Astrocyte (in vitro differentiated cells and primary cell): ENCODE results near the gene PXK. TPM values are rescaled to one million over a fixed set of nuclear protein-coding genes. Genes with fewer than 3 reads are reported as not detected.

Experiments
- DNase-seq: peaks from one replicate; pipeline ENCODE4 v3.0.0-alpha.2; 2010; ENCODE audit warnings: low read depth
- FAIRE-seq: peaks from 2 replicates; lab custom pipeline; 2011; peaks lifted over from hg19 to GRCh38; lab: Jason Lieb, UNC
- H2AFZ ChIP-seq: 2 replicates; pipeline ENCODE4 v1.6.0; 2012; ENCODE audit warnings: low read depth, low read length, inconsistent platforms
- H3K27ac ChIP-seq: 2 replicates; pipeline ENCODE4 v1.5.1; 2011; ENCODE audit warnings: low read depth, low read length, inconsistent platforms
- H3K27me3 ChIP-seq: 2 replicates; pipeline ENCODE4 v1.6.0; 2011; ENCODE audit warnings: low read length, inconsistent platforms; ENCODE audit not compliant: insufficient read depth
- H3K36me3 ChIP-seq: 2 replicates; pipeline ENCODE4 v1.5.1; 2011; ENCODE audit warnings: low read length, inconsistent platforms; ENCODE audit not compliant: insufficient read depth
- H3K4me1 ChIP-seq: 2 replicates; pipeline ENCODE4 v1.5.1; 2011; ENCODE audit warnings: low read length, inconsistent platforms; ENCODE audit not compliant: insufficient read depth
- H3K4me2 ChIP-seq: 2 replicates; pipeline ENCODE4 v1.6.0; 2012; ENCODE audit warnings: low read length, inconsistent platforms
- H3K4me3 ChIP-seq: 2 replicates; pipeline ENCODE4 v1.5.1; 2011; ENCODE audit warnings: low read depth, mild to moderate bottlenecking, low read length, inconsistent platforms; ENCODE audit not compliant: insufficient read depth
- H3K79me2 ChIP-seq: 2 replicates; pipeline ENCODE4 v1.6.0; 2012; ENCODE audit warnings: mild to moderate bottlenecking, low read length, inconsistent platforms; ENCODE audit not compliant: insufficient read depth
- H3K9ac ChIP-seq: 2 replicates; pipeline ENCODE4 v1.6.0; 2012; ENCODE audit warnings: mild to moderate bottlenecking, low read length, inconsistent platforms
- H3K9me3 ChIP-seq: 2 replicates; pipeline ENCODE4 v1.5.1; 2012; ENCODE audit warnings: low read depth, mild to moderate bottlenecking, low read length, inconsistent platforms; ENCODE audit not compliant: insufficient read depth
- H4K20me1 ChIP-seq: 2 replicates; pipeline ENCODE4 v1.6.0; 2012; ENCODE audit warnings: low read length, inconsistent platforms; ENCODE audit not compliant: insufficient read depth
- H3K27ac Mint-ChIP-seq: one replicate; pipeline ENCODE4 v1.8.0; 2021; ENCODE audit warnings: mild to moderate bottlenecking, mixed read lengths; ENCODE audit not compliant: unreplicated experiment
- H3K27me3 Mint-ChIP-seq: one replicate; pipeline ENCODE4 v1.8.0; 2021; ENCODE audit warnings: low read depth, mixed read lengths; ENCODE audit not compliant: unreplicated experiment
- H3K36me3 Mint-ChIP-seq: one replicate; pipeline ENCODE4 v1.8.0; 2021; ENCODE audit warnings: low read depth, mixed read lengths; ENCODE audit not compliant: unreplicated experiment
- H3K4me1 Mint-ChIP-seq: one replicate; pipeline ENCODE4 v1.8.0; 2021; ENCODE audit warnings: low read depth, mixed read lengths; ENCODE audit not compliant: unreplicated experiment
- H3K4me3 Mint-ChIP-seq: one replicate; pipeline ENCODE4 v1.8.0; 2021; ENCODE audit warnings: mild to moderate bottlenecking, moderate library complexity, mixed read lengths; ENCODE audit not compliant: unreplicated experiment
- H3K9me3 Mint-ChIP-seq: one replicate; pipeline ENCODE4 v1.8.0; 2021; ENCODE audit warnings: mild to moderate bottlenecking, mixed read lengths; ENCODE audit not compliant: unreplicated experiment
- EZH2 ChIP-seq: IDR thresholded peaks from 2 replicates; pipeline ENCODE4 v1.6.1; 2012; ENCODE audit warnings: mild to moderate bottlenecking, low read length, inconsistent platforms; ENCODE audit not compliant: insufficient read depth
- total RNA-seq: library from RNA; stranded (reverse); gene quantifications from 2 replicates; pipeline ENCODE4 v1.2.1, GENCODE V29; 2021
- TF ChIP-seq, protein P1 (sequence below): IDR thresholded peaks from 2 replicates; pipeline ENCODE4 v1.5.1; 2011; ENCODE audit warnings: low read depth, mild to moderate bottlenecking, inconsistent platforms, low read length, moderate library complexity; ENCODE audit not compliant: insufficient read depth

Gene PXK
- total RNA-seq, 1 donor from 2014 or later = 10.5 TPM

DNA sequence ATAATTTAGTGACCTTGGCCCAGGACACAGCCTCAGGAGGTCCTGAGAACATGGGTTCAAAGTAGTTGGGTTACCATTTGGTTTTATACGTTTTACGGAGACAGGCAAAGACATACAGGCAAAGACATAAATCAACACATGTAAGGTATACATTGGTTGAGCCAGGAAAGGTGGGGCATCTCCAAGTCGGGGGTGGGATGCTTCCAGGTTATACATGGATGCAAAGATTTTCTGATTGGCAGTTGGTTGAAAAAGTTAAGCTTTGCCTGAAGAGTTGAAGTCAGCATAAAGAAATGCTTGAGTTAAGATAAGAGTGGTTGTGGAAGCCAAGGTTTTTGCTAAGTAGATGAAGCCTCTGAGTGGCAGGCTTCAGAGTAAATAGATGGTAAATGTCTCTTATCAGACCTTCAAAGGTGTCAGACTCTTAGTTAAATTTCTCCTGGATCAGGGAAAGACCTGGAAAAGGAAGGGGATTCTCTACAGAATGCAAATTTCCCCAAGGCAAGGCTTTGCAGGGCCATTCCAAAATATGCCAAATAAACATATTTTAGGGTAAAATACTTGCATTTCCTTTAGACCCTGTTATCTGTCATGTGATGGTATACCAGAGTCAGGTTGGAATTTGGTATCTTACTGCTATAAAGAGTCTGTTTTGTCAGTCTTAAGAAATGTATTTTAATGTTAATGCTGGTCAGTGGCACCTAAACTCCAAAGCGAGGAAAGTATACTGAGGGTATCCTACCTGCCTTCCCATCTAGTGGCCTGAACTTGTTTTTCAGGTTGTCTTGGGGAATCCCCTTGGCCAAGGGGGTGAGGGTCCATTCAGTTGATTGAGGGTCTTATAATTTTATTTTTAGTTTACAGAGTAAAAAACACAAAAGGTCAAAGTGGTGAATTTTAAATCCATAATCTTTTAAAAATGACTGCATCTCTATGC, 109.1 kb downstream of the PXK start:
- Histone ChIP-seq H3K27me3 (no peaks in the 10 kb centered on the region), H3K4me2 (no peak overlapping the region), H3K4me3 (no peak overlapping the region), H3K9ac (peak overlapping the region; percentile 22), H3K27ac (no peak overlapping the region), H4K20me1 (no peaks in the 10 kb centered on the region), H3K79me2 (no peaks in the 10 kb centered on the region), H2AFZ (no peak overlapping the region), H3K4me1 (peaks cover 6% of the 10 kb centered on the region), H3K9me3 (no peaks in the 10 kb centered on the region), H3K36me3 (no peaks in the 10 kb centered on the region)
- FAIRE-seq = no peak
- TF ChIP-seq, protein P1, sequence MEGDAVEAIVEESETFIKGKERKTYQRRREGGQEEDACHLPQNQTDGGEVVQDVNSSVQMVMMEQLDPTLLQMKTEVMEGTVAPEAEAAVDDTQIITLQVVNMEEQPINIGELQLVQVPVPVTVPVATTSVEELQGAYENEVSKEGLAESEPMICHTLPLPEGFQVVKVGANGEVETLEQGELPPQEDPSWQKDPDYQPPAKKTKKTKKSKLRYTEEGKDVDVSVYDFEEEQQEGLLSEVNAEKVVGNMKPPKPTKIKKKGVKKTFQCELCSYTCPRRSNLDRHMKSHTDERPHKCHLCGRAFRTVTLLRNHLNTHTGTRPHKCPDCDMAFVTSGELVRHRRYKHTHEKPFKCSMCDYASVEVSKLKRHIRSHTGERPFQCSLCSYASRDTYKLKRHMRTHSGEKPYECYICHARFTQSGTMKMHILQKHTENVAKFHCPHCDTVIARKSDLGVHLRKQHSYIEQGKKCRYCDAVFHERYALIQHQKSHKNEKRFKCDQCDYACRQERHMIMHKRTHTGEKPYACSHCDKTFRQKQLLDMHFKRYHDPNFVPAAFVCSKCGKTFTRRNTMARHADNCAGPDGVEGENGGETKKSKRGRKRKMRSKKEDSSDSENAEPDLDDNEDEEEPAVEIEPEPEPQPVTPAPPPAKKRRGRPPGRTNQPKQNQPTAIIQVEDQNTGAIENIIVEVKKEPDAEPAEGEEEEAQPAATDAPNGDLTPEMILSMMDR = no peak
- TF ChIP-seq EZH2 = no peak
- DNase-seq = no peak
- Mint-ChIP-seq H3K27me3 (no peaks in the 10 kb centered on the region), H3K36me3 (no peaks in the 10 kb centered on the region), H3K4me1 (peaks cover 12% of the 10 kb centered on the region), H3K27ac (no peak overlapping the region), H3K9me3 (no peaks in the 10 kb centered on the region), H3K4me3 (no peak overlapping the region)

DNA sequence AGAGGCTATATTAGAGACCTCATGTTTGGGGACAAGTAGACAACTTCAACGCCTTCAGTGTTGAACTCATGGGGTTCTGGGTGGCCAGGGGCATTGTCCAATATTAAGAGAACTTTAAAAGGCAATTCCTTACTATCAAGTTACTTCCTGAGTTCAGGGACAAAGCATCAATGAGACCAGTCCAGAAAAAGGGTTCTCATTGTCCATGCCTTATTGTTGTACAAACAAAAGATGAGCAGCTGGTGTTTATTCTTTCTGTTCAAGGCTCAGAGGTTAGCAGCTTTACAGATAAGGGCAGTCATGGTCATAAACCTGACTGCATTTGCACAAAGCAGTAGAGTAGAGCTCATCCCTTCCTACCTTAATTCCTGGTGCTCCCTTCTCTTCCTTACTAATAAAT, 119.5 kb downstream of the PXK start:
- no peaks in the 10 kb centered on the region for H3K4me1 Mint-ChIP-seq
- Histone ChIP-seq H3K4me1 (no peaks in the 10 kb centered on the region), H3K4me3 (no peak overlapping the region), H3K9ac (no peak overlapping the region), H3K27ac (no peak overlapping the region), H3K79me2 (no peaks in the 10 kb centered on the region), H2AFZ (no peak overlapping the region), H3K4me2 (no peak overlapping the region), H4K20me1 (no peaks in the 10 kb centered on the region), H3K36me3 (no peaks in the 10 kb centered on the region), H3K27me3 (no peaks in the 10 kb centered on the region), H3K9me3 (peaks cover 3% of the 10 kb centered on the region)
- H3K27ac Mint-ChIP-seq = no peak overlapping the region
- FAIRE-seq (no peak), DNase-seq (no peak)
- H3K27me3 Mint-ChIP-seq = no peaks in the 10 kb centered on the region
- no peaks in the 10 kb centered on the region for H3K36me3 Mint-ChIP-seq
- peaks cover 23% of the 10 kb centered on the region for H3K9me3 Mint-ChIP-seq
- TF ChIP-seq, protein P1 = no peak
- TF ChIP-seq EZH2 = no peak
- no peak overlapping the region for H3K4me3 Mint-ChIP-seq

DNA sequence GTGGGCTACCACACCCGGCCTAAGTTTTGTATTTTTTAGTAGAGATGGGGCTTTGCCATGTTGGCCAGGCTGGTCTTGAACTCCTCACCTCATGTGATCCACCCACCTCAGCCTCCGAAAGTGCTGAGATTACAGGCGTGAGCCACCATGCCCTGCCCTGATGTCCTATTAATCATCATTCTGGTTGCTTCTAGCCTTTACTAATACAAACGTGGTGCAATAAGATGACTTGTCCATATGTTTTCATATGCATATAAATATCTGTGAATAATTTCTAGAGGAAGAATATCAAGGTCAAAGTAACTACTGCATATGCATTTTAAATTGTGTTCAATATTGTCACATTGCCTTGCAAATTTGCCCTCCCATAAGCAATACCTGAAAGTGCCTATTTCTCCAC, 126.5 kb downstream of the PXK start:
- TF ChIP-seq, protein P1 = no peak
- no peak for TF ChIP-seq EZH2
- peaks cover 15% of the 10 kb centered on the region for H3K9me3 Mint-ChIP-seq
- H3K4me3 ChIP-seq = no peak overlapping the region
- no peak overlapping the region for H3K27ac ChIP-seq
- no peaks in the 10 kb centered on the region for H3K36me3 ChIP-seq
- FAIRE-seq (no peak), DNase-seq (no peak)
- peaks cover 8% of the 10 kb centered on the region for H3K4me1 ChIP-seq
- H3K9me3 ChIP-seq = peaks cover 3% of the 10 kb centered on the region
- no peaks in the 10 kb centered on the region for H3K27me3 Mint-ChIP-seq
- no peak overlapping the region for H2AFZ ChIP-seq
- no peaks in the 10 kb centered on the region for H4K20me1 ChIP-seq
- H3K79me2 ChIP-seq = no peaks in the 10 kb centered on the region
- H3K4me1 Mint-ChIP-seq = peaks cover 6% of the 10 kb centered on the region
- H3K4me2 ChIP-seq = no peak overlapping the region
- H3K4me3 Mint-ChIP-seq = no peak overlapping the region
- no peaks in the 10 kb centered on the region for H3K36me3 Mint-ChIP-seq
- no peak overlapping the region for H3K9ac ChIP-seq
- no peaks in the 10 kb centered on the region for H3K27me3 ChIP-seq
- H3K27ac Mint-ChIP-seq = no peak overlapping the region
